Stimulated activated CD4-positive, alpha-beta T cell treated with anti-CD3 and anti-CD28 coated beads, TNF-alpha, amount 100 ng/mL, for 48 hours (primary cell): ENCODE data around the gene ADARB2.

ENCODE experiments used
- DNase-seq, 3 donors: peaks; one replicate each; pipeline ENCODE4 v3.0.0-alpha.2; 2020; ENCODE audit warnings: low read depth in 3 of 3

ADARB2 gene

DNA sequence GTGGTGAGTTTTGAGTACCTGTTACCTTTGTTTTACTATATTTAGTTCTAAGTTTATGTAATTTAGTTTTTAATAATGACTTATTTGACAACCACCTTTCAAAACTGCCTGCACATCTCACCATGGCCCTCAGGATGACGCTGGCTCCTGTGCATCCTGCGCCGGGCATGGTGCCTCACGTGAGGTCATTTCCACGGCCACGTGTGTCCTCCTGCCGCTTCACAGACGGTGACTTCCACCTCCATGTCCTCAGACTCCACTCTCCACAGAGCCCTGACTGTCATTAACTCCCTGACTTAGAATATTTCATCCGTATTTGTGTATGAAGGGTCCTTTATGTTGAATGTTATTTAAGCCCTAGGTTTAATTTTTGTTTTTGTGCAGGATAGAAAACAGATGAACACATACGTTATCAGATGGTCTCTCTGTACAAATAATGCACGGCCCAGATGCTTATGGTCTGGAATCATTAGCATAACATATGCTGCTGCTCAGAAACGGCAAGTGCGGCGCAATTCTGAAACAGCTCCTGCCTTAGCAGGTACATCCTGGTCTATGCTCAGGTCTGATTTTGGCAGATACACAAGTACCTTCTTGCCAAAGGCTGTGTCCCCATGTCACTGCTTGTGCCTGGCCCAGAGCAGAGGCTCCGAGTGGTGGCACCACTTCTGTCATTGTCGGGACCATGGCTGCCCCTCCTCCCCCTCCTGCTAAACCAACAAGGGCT lies 525.3 kb downstream of the ADARB2 start:
- DNase-seq, result no peak

DNA sequence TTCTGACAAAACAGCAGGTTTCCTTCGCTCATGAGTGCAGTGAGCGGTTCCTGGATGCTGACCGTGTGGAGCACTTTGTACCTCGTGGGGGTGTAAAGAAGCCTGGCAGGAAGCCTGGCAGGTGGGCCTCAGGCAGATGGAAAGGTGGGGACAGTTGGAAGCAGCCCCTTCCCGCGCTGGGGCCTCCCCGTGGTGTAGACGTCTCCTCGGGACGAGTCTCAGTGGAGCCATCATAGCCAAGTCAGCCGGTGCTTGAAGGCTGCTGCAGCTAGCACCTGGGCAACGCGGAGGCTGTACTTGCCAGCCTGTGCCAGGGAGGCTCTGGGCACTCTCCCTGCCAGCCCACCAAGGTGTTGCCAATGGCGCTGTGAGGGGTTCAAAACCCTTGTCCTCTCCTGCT lies 526.7 kb downstream of the ADARB2 start:
- DNase-seq, result no peak

DNA sequence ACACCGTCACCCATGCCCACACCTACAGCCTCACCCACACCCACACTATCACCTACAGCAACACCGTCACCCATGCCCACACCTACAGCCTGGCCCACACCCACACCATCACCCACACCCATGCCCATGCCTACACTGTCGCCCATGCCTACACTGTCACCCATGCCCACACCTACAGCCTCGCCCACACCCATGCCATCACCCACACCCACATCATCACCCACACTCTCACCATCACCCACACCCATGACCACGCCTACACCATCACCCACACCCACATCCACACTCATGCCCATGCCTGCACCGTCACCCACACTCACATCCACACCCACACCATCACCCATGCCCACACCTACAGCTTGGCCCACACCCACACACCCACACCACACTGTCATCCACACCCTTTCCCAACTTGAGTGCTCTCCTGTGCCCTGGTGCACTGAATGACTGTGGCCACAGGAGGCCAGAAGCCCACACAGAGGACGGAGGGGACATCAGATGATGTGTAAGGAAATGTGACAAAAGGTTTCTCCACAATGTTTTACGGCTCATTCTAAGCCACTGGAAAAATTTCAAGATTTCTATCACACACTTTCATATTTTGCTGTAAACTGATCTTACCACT lies 527.9 kb downstream of the ADARB2 start:
- DNase-seq, result no peak

DNA sequence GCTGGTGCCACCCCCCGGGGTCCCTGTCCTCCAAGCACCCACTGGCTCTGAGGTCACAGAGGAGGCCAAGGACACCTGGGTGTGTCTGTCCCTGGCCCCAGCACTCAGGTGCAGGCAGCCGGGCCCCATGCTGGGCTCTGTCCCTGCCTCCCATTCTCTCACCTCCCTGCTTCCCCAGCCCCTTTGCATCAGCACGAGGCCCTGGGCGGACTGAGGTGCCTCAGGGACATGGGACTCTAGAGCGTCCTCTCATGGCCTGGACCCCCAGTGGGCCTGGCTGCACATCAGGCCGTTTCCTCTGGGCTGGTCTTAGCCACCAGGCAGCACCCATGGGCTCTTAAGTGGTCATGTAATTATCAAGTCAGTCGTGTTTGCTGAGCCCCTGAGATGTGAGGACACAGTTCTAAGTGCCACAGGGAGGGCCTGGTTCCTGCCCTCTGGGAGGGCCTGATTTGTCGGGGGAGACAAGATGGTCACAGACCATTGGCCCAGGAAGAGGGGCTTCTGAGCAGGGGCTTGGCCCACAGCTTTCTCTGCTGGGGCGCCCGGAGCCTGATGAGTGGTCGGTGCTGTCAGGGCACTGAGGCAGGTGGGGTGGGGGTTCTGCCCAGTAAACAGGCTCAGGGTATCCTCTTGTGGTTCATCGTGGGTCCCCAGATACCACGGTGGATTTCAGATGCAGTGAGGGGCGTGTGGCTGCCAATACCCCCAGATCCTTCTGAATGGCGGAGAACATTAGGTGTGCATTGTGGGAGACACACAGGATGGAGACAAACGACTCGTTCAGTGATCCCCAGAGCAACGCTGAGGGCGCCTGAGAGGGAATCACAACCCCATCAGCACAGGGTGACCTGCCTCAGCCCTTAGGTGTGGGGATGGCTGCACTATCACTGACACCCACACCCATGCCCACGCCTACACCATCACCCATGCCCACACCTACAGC lies 528.7 kb downstream of the ADARB2 start:
- no peak for DNase-seq

DNA sequence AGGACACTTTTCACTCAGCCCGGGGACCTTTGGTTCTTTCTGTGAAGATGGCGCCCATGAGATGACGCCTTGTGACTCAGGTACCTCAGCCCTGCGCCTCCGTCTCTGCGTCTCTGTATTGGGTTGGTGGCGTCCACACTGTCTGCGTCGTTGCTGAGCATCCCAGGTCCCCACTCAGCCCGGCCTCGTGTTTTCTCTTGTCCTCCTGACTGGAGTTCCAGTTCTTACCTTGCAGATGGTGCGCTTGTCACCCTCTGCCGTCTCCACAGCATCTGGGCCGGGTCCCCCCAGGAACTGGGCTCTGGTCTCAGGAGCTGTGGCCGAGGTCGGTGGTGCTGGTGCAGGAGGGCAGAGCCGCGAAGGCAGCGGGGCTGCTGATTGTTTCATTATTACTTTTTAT lies 530.7 kb downstream of the ADARB2 start:
- no peak for DNase-seq

DNA sequence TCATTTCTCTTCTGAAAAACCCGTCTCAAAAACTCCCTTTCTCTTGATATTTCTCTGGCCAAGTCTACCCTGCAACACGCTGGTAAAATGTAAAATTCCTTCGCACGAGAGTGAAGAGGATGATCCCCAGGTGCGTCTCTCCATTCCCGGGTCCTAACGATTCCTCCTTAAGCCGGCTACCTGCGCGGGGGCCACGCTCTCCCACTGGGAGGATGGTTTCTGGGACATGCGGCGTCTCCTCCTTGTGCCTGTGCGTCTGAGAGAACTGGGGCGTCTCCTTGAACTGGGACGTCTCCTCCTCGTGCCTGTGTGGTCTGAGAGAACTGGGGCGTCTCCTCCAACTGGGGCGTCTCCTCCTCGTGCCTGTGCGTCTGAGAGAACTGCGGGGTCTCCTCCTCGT lies 531.2 kb downstream of the ADARB2 start:
- DNase-seq, result no peak

DNA sequence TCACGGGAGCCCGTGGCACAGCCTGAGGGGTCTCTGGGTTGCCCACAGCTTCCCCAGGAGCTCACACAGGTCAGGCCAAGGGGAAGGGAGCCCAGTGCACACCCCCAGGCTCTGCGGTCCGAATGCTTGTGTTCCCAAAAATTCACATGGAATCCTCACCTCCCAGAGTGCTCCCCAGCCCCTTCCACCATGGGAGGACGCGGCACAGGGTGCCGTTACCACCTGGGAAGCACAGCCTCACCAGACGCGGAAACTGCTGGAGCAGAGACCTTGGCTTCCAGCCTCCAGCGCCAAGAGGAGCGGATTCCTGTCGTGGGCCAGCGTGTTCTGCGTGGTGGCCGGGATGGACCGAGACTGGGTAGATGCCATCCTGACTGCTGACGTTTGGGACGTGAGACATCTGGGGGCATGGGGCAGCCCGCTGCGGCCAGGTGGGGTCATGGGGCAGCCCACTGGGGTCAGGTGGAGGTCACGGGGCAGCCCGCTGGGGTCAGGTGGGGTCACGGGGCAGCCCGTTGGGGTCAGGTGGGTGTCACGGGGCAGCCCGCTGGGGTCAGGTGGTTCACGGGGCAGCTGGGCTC lies 531.8 kb downstream of the ADARB2 start:
- no peak for DNase-seq

DNA sequence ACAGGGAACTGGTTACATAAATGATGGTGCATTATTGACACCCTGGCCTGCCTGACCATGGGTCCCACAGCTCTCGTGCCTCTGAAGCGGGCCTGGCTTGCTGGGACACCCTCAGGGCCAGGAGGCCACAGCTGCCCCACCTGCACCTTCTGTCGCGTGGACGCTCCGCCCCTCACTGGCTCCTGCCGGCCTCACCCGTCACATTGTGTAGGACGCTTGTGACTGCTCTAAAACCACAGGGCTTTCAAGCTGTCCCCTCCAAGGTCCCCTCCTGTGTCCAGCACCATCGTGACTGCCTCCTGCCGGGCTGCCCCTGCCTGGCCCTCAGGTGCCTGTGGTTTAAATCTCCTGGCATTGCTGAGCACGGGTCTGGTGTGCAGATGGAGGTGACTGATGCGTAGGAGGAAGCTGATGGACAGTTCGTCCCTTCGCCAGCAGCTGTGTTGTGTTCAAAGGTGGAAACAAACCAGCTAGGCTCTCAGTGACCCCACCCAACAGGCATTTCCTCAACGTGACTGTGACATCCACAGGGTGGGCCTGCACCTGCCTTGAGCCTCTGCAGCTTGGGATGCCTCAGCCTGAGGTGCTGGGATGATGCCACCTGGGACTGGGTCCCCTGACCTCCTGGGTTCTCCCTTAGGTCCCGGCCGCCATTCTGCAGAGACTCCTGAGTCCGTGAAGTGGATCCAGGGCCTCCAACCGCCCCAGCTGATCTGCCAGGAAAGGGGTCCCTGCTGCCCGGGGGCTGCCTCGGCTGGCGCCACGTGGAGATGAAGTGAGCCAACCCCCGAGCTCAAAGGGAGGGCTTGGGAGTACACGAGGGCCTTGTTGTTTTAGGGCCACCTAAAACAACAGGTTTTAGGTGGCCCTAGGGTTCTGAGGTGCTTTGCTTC lies 532.6 kb downstream of the ADARB2 start:
- no peak for DNase-seq

DNA sequence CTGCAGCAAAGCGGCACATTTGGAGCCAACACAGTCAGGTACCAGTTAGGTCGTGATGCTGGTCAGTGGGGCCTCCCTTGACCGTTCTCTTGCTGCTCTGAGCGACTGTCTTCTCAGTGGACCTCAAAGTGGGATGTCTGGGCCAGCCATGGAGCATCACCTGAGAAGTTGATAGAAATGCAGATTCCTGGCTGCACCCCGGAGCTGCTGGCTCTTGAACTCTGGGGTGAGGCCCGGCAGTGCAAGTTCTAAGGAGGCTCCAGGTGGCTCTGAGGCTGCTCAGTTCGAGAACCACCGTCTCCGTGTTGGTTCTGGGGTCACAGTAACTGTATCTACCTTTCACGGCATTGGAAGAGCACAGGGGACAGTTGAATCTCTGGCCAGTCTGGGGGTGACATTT lies 533.6 kb downstream of the ADARB2 start:
- DNase-seq, result no peak

DNA sequence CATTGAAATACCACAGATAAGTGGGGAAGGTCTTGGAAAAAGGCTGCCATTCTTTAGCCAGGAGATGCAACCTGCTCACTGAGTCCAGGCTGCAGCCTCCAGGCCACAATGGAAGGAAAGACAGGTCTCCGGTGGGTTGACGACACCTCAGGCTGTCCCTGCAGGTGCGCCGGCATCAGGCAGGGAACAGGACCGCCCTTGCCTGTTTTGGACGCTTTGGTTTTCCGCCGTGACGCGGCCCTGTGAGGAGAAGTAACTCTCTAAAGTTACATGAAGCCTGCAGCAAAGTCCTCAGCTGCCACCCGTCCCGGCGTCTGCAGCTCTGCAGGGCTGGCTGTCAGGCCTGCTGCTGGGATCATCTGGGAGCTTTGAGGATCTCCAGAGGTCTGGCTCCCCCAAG lies 534.1 kb downstream of the ADARB2 start:
- no peak for DNase-seq

DNA sequence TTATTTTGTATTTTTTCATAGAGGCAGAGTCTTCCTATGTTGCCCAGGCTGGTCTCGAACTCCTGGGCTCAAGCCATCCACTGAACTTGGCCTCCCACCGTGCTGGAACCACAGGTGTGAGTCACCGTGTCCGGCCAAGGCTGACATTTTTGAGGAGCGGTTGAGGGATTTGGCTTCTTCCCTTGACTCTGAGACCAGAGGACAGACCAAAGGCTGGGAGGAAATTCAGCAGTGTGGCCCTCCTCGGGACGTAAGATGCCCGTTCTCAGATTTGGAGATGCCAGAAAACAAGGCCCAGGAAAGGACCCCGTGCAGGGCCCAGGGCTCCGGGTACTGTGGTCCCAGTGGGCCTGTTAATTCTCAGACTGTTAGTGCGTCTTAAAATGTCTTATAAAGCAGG lies 535.0 kb downstream of the ADARB2 start:
- no peak for DNase-seq

DNA sequence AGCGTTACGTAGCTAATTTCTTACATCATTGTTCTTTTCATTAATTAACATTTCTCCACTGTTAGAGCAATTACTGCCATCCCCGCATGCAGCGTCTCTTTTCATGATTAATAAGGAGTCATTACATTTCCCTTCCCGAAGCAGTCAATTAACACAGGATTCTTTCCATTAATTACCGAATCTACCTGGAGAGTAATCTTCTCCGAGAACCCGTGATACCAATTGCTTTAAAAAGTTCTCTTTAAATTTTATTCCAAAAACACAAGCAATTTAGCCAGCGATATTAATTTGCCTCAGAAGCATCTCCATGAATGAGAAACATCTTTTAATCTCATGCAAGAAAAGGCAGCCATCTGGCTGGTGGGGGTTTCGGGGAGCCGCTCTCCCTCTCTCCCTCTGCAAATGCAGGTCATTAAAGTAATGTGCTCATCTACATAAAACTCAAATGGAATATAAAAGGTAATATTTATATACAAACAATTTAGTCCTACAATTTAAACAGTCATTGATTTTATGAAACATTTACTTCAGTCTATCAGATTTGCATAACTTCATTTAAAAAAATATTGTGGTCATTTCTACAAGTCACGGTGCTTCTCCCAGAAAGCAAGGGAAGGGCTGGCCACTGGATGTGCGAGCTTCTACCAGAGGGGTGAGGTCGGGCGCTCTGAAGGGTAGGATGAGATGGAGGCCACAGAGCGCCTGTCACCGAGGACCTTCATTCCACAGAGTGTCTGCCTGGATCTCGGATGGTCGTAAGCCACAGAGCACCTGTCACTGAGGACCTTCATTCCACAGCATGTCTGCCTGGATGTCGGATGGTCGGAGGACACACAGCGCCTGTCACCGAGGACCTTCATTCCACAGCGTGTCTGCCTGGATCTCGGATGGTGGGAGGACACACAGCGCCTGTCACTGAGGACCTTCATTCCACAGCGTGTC lies 536.2 kb downstream of the ADARB2 start:
- DNase-seq, result no peak

DNA sequence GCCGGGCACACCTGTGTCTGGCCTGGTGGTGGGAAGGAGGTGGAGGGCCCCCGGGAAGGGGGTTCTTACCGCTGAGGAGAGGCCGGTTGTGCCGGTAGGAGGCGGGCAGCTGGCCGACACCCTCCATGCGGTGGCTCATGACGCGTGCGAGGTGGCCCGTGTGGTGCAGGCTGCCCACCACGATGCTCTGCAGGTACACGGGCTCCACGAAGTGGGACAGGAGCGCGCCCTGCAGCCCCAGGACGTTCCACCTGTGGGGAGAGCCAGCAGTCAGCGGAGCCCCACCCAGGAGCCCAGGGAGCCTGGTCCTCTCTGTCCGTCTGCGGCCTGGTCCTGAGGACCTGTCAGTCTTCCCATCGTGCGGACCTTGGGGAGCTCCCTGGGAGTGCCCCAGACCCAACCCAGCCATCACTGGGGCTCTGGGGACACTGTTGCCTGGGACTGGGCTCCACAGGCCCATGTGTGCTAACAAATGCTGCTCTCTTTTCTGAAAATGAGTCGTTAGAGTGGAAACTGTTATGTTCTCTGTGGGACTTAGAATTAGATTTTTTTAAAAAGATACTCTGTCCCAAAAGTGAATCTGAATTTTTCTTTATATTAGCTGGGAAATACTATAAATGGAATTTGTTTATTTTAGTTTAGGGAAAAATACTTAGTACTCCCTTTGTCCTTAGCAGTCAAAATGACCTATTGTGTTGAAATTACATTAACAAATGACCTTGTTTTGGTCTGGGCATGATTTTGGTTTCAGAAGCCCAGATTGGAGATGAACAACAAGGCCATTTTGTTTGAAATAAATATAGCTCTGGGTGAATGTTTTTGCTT lies 537.2 kb downstream of the ADARB2 start:
- DNase-seq, result no peak

DNA sequence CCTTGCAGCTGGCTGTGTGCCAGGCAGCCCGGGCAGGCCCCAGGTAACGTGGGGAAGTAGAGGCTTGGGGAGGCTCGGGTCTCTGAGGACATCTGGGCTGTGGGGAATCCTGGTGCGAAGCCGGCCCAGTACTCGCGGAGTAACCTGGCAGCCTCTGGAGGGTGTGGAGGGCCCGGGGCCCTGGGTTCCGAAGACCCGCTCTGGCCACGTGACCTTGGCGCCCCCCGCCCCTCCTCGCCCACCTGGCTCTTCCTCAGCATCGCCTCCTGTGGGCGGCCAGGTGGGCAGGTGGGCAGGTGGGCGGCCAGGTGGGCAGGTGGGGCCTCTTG lies 538.0 kb downstream of the ADARB2 start:
- no peak for DNase-seq

DNA sequence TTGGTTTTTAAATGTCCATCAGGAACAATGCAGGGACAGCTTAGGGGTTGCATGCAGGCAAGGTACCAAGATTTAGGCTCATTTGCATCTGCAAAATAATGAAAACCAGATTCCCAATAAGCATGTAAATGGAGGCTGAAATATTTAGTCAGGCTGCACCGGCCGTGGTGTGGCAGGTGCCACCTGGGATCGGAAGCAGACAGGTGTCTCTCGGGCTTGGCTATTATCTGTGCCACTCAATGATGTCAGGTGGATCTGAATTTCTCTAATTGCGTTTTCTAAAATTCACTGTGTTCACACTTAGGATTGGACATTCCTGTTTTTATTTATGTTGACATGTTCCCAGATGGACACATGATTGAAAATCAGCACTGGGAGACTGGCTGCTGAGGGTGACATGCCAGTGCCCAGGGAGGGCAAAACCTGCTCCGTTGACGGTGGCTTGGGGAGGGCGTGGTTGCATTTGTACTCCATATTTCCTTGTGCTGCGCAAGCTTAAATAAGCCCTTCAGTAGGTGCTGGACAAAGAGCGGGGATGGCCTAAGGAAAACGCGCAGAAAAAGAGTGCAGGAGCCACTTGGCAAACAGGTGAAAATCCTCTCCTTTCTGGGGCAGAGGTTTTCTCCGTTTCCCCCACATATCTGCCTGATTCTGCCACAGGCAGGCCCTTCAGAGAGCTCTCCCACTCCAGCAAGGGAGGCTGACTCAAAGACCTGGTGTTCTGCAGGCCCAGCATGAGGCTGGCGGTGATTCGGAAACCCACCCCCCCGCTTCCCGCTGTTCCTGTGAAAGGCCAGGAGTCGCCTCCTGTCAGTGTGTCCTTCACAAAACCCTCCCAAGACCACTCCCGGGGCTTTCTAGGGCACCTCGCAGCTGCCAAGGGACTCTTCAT lies 538.6 kb downstream of the ADARB2 start:
- DNase-seq, result no peak

DNA sequence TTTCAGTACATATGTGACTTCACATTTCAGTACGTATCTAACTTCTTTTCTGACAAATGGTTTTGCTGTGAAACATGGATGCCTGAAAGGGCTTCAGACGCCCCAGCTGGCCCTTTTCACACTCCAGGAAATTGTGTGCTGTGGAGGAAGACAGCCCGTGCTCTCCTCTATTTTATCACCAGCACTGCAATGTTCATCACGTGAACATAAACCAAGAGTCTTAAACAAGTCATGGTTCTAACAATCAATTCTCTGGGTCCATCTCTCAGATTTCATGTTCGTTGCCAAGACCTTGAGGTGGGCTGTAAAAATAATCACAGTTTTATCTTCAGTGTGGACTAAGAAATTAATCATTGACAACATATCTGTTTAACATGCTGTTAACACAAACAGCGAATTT lies 539.9 kb downstream of the ADARB2 start:
- no peak for DNase-seq

DNA sequence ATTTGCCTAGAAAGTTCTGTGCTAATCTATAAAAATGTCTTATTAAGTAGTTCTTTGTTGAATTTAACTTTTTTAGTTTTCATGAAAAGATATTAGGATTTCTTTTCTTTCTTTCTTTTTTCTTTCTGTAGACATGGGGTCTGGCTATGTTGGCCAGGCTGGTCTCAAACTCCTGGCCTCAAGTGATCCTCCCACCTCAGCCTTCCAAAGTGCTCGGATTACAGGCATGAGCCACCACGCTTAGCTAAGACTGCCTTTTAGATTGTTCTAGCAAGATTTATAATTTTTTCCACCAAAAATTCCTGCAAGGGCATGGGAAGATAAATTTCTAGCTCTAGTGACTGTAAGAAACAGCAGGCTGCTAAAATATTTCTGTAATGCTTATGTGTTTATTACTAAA lies 540.7 kb downstream of the ADARB2 start:
- DNase-seq, result no peak

DNA sequence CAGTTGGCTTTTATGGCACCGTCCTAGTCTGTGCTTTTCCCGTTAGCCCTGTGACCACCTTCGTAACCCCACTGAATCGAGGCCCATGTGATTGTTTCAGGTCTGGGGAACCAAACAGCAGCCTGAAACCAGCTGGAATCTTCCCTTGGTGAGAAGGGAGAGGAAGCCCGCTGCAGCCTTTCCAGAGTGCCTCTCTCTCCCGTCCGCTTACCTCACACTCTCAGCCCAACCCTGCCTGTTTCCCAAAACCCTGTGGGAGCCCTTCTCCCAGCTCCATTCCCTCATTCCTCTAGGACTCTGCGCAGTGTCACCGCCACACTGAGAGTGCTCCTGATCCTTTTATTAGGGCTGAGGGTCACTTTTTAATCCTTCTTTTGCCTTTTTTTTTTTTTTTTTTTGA lies 541.5 kb downstream of the ADARB2 start:
- DNase-seq, result no peak
